Endothelial cell of umbilical vein (primary cell): ENCODE measurements around the gene LCE1A. TPM values are rescaled to one million over a fixed set of nuclear protein-coding genes. Genes with fewer than 3 reads are reported as not detected.

Source experiments
- BruUV-seq: library from RNA; stranded (reverse); fragments of 400-500 nt; replicated peaks from 2 replicates; lab custom pipeline; 2021; lab: Mats Ljungman, UMichigan
- CTCF ChIA-PET: fragments of 300-600, 350-600 bp; sonication (Branson Sonifier 250); formaldehyde crosslinking; loops from one replicate; lab custom pipeline; 2021; ENCODE audit warnings: antibody characterized with exemption, inconsistent platforms; lab: Charles Lee
- POLR2A ChIA-PET: fragments of 300-600, 350-600 bp; sonication (Branson Sonifier 250); formaldehyde crosslinking; loops from one replicate; lab custom pipeline; 2021; ENCODE audit warnings: antibody characterized with exemption, inconsistent platforms; lab: Charles Lee
- DNase-seq: peaks from one replicate; pipeline ENCODE4 v3.0.0-alpha.2; 2011; ENCODE audit warnings: low read depth, low spot score
- FAIRE-seq: peaks from 2 replicates; lab custom pipeline; 2011; peaks lifted over from hg19 to GRCh38; lab: Jason Lieb, UNC
- H2AFZ ChIP-seq: 2 replicates; pipeline ENCODE4 v1.6.0; 2012; ENCODE audit warnings: low read depth, low read length, control low read depth, inconsistent platforms
- H3K27ac ChIP-seq: 2 replicates; pipeline ENCODE4 v1.5.1; 2011; ENCODE audit warnings: low read depth, mild to moderate bottlenecking, control low read depth, low read length, moderate library complexity; ENCODE audit not compliant: insufficient read depth
- H3K27me3 ChIP-seq, 2 experiments: 2 replicates each; pipeline versions ENCODE4 v1.6.0 to v1.6.1; 2011; ENCODE audit warnings: low read length in 2 of 2, mixed read lengths in 1 of 2; ENCODE audit not compliant: control insufficient read depth in 2 of 2, insufficient read depth in 2 of 2
- H3K36me3 ChIP-seq, 2 experiments: 2 replicates in 1 of 2; 3 replicates in 1 of 2; pipeline ENCODE4 v1.5.1; 2011; ENCODE audit warnings: low read length in 2 of 2, mild to moderate bottlenecking in 1 of 2, moderate library complexity in 1 of 2; ENCODE audit not compliant: control insufficient read depth in 2 of 2, insufficient read depth in 2 of 2; ENCODE audit errors: extremely low read depth in 1 of 2
- H3K4me1 ChIP-seq: 3 replicates; pipeline ENCODE4 v1.5.1; 2011; ENCODE audit warnings: mild to moderate bottlenecking, low read length; ENCODE audit not compliant: control insufficient read depth, insufficient read depth; ENCODE audit errors: extremely low read depth
- H3K4me2 ChIP-seq: 2 replicates; pipeline ENCODE4 v1.6.1; 2011; ENCODE audit warnings: low read length, control low read depth, mixed read lengths; ENCODE audit not compliant: insufficient read depth
- H3K4me3 ChIP-seq, 3 experiments: fragments of 200-600 bp in 1 of 3; sonication (generic), shearing (Covaris generic) in 1 of 3; replicated peaks in 1 of 3; 2 replicates each; pipeline ENCODE4 v1.5.1; 2011 to 2016; ENCODE audit warnings: control low read depth in 3 of 3, low read length in 3 of 3, mild to moderate bottlenecking in 2 of 3, inconsistent platforms in 1 of 3, low read depth in 1 of 3, moderate library complexity in 1 of 3; ENCODE audit not compliant: insufficient read depth in 1 of 3
- H3K79me2 ChIP-seq: 2 replicates; pipeline ENCODE4 v1.6.0; 2012; ENCODE audit warnings: low read length, inconsistent platforms; ENCODE audit not compliant: control insufficient read depth, insufficient read depth
- H3K9ac ChIP-seq: replicated peaks from 2 replicates; pipeline ENCODE3; 2011; ENCODE audit warnings: low read length, control low read depth; ENCODE audit not compliant: insufficient read depth; ENCODE audit errors: extremely low read depth
- H3K9me1 ChIP-seq: replicated peaks from 3 replicates; pipeline ENCODE4 v1.6.0; 2011; ENCODE audit warnings: mild to moderate bottlenecking, low read length; ENCODE audit not compliant: control insufficient read depth, insufficient read depth; ENCODE audit errors: extremely low read depth
- H3K9me3 ChIP-seq: replicated peaks from 2 replicates; pipeline ENCODE4 v1.5.1; 2012; ENCODE audit warnings: low read length, inconsistent platforms; ENCODE audit not compliant: control insufficient read depth, insufficient read depth
- H4K20me1 ChIP-seq: replicated peaks from 2 replicates; pipeline ENCODE3; 2011; ENCODE audit warnings: mild to moderate bottlenecking, low read length; ENCODE audit not compliant: control insufficient read depth, insufficient read depth; ENCODE audit errors: extremely low read depth
- CTCF ChIP-seq, 2 donors: IDR thresholded peaks; 1 replicate in 1 of 2; 2 replicates in 1 of 2; pipeline ENCODE4 v1.5.1; 2011; ENCODE audit warnings: low read length in 2 of 2, mild to moderate bottlenecking in 2 of 2, moderate library complexity in 2 of 2, control low read depth in 1 of 2, inconsistent platforms in 1 of 2, low read depth in 1 of 2; ENCODE audit not compliant: insufficient read depth in 1 of 2; ENCODE audit errors: extremely low read depth in 1 of 2
- EZH2 ChIP-seq: IDR thresholded peaks from 2 replicates; pipeline ENCODE4 v1.6.1; 2012; ENCODE audit warnings: borderline replicate concordance, low read depth, mild to moderate bottlenecking, moderate library complexity, low read length, inconsistent platforms; ENCODE audit not compliant: severe bottlenecking
- FOS ChIP-seq: IDR thresholded peaks from 2 replicates; pipeline ENCODE4 v1.6.1; 2011; ENCODE audit warnings: mild to moderate bottlenecking, low read length, moderate library complexity, borderline replicate concordance; ENCODE audit not compliant: insufficient read depth
- GATA2 ChIP-seq: IDR thresholded peaks from 2 replicates; pipeline ENCODE4 v1.7.0; 2011; ENCODE audit warnings: low read depth, mild to moderate bottlenecking, moderate library complexity, mixed read lengths, low read length; ENCODE audit not compliant: insufficient read length, insufficient read depth
- JUN ChIP-seq: IDR thresholded peaks from 2 replicates; pipeline ENCODE4 v1.6.1; 2011; ENCODE audit warnings: borderline replicate concordance, low read depth; ENCODE audit not compliant: insufficient read length, insufficient read depth
- MAX ChIP-seq: IDR thresholded peaks from 2 replicates; pipeline ENCODE4 v1.6.1; 2011; ENCODE audit not compliant: insufficient read depth, insufficient read length
- MYC ChIP-seq: IDR thresholded peaks from one replicate; pipeline ENCODE4 v1.6.1; 2011; ENCODE audit warnings: mild to moderate bottlenecking, low read depth, low read length
- POLR2A ChIP-seq: IDR thresholded peaks from 2 replicates; pipeline ENCODE4 v1.6.1; 2012; ENCODE audit warnings: low read depth, mild to moderate bottlenecking, control low read depth, low read length
- POLR2AphosphoS5 ChIP-seq: IDR thresholded peaks from 2 replicates; pipeline ENCODE4 v1.6.1; 2012; ENCODE audit warnings: low read depth, mild to moderate bottlenecking, control low read depth, low read length, moderate library complexity; ENCODE audit not compliant: insufficient read depth
- dilution Hi-C: fragments of 300-500 bp; cut with MboI; formaldehyde crosslinking; loops from one replicate; pipeline ENCODE4 v1.15.0; 2019; ENCODE audit warnings: low sequenced_read_pairs; ENCODE audit not compliant: extremely low pct_ligation_motif_present
- intact Hi-C: fragments of 100-400 bp; cut with micrococcal nuclease; formaldehyde crosslinking; loops from one replicate; pipeline ENCODE4 v1.10.0; 2022
- polyA plus RNA-seq, 4 experiments: library from polyadenylated mRNA; depleted of rRNA in 3 of 4; stranded (reverse) in 3 of 4; unstranded in 1 of 4; fragments of >200 nt; gene quantifications; 2 replicates each; pipeline versions ENCODE4 v1.2.1 to v1.2.3, GENCODE V29; 2011 to 2012; ENCODE audit warnings: missing spikeins in 1 of 4
- total RNA-seq: library from RNA; stranded (reverse); gene quantifications from 2 replicates; pipeline ENCODE4 v1.2.3, GENCODE V29; 2021

The LCE1A gene
- total and polyA plus RNA-seq, 2 donors (not counting 3 experiments of a cell fraction or from before 2014, with no cell fraction given): not detected

DNA sequence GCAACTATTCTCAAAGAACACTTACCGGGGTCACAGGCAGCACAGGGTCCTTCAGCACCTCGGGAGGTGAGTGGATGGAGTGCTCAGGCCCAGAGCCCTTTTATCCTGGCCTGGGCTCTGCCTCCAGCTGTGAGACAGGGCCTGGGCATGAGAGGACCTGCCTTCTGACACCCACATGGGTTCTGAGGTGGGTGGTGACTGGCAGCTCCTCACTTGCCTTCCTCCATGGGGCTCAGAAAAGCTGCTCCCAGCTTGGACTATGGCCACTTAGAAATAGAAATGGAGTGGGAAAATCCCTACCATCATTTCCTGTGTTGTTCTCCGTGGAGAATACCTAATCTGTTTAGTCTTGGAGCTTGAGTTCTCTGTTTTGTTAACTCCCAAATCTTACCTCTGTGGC lies 20.7 kb upstream of the LCE1A start, which contains the start of gene LCE1C:
TSS of gene LCE1C (minus strand) at position 76 of the 400 bp plus-strand sequence. CDS start 1,173 bp downstream, outside the sequence.
- H3K9me3 ChIP-seq: no peaks in the 10 kb centered on the region
- intact Hi-C loops (no loop called here), dilution Hi-C loops (no loop called here)
- FAIRE-seq (no peak), DNase-seq (no peak)
- no peaks in the 10 kb centered on the region for H4K20me1 ChIP-seq
- H3K27me3 ChIP-seq: no peaks in the 10 kb centered on the region
- H3K27ac ChIP-seq: no peak within 1 kb of the TSS
- H3K9me1 ChIP-seq: no peaks in the 10 kb centered on the region
- H3K4me2 ChIP-seq: no peak within 1 kb of the TSS
- H3K9ac ChIP-seq: no peak within 1 kb of the TSS
- H3K79me2 ChIP-seq: no peaks in the 10 kb centered on the region
- no TSS peak for BruUV-seq
- H3K4me1 ChIP-seq: no peaks in the 10 kb centered on the region
- TF ChIP-seq POLR2A (no peak), JUN (no peak)
- CTCF ChIA-PET: no interaction called here
- POLR2A ChIA-PET: no interaction called here
- H3K36me3 ChIP-seq: no peaks in the 10 kb centered on the region
- H3K4me3 ChIP-seq: no peak within 1 kb of the TSS
- no peak within 1 kb of the TSS for H2AFZ ChIP-seq

DNA sequence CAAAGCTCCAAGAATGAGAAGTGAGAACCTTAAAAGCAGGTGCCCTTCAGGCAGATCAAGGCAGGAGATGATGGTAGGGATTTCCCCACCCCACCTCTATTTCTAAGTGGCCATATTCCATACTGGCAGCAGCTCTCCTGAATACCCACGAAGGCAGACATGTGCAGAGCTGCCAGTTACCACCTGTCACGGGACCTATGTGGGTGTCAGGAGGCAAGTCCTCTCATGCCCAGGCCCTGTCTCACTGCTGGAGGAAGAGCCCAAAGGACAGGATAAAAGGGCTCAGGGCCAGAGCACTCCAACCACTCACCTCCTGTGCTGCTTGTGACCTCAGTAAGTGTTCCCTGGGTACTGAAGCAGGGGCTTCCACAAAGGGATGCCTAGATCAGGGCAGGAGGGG lies 16.2 kb upstream of the LCE1A start:
- no TSS peak for BruUV-seq
- no peak for DNase-seq
- Histone ChIP-seq H3K9ac (no peak overlapping the region), H3K4me1 (no peaks in the 10 kb centered on the region), H3K27ac (no peak overlapping the region), H3K79me2 (no peaks in the 10 kb centered on the region), H3K36me3 (no peaks in the 10 kb centered on the region), H3K27me3 (no peaks in the 10 kb centered on the region), H2AFZ (no peak overlapping the region), H3K4me3 (no peak overlapping the region), H3K4me2 (no peak overlapping the region), H3K9me3 (no peaks in the 10 kb centered on the region), H3K9me1 (no peaks in the 10 kb centered on the region), H4K20me1 (no peaks in the 10 kb centered on the region)
- dilution Hi-C loops: no loop called here
- ChIA-PET POLR2A (no interaction called here), CTCF (no interaction called here)
- FAIRE-seq: no peak
- intact Hi-C loops: no loop called here
- no peak for TF ChIP-seq MAX
- TF ChIP-seq EZH2: no peak
- TF ChIP-seq POLR2AphosphoS5: no peak
- no peak for TF ChIP-seq MYC
- no peak for TF ChIP-seq GATA2
- TF ChIP-seq FOS: no peak
- TF ChIP-seq POLR2A: no peak
- TF ChIP-seq CTCF (IDR thresholded peaks at IDR 0.05; ENCODE audit: extremely low read depth in 1 of 2, insufficient read depth in 1 of 2, low read depth in 1 of 2, low read length in 2 of 2): no peak
- TF ChIP-seq JUN: no peak
